Tibial nerve (tissue), 4 donors: Measurements from ENCODE around the gene CNIH4. TPM values are rescaled to one million over a fixed set of nuclear protein-coding genes. Genes with fewer than 3 reads are reported as not detected.
"Not testable (repeated sequence)": the region's sequence is repeated elsewhere in the genome, so short reads cannot be mapped to it uniquely, and the experiment has no call there.

ENCODE experiments used
- DNase-seq, 2 donors: peaks; one replicate each; pipeline ENCODE4 v3.0.0-alpha.2; 2019; ENCODE audit warnings: low spot score in 2 of 2
- H3K27ac ChIP-seq, 4 donors: fragments of 200-600 bp; sonication (generic) in 3 of 4; one replicate each; pipeline ENCODE4 v1.5.1; 2017 to 2019; ENCODE audit warnings: mild to moderate bottlenecking in 1 of 4
- H3K27me3 ChIP-seq, 2 donors: fragments of 200-600 bp; sonication (generic) in 1 of 2; one replicate each; pipeline versions ENCODE4 v1.5.1 to v1.6.0; 2017 to 2019
- H3K36me3 ChIP-seq, 3 donors: fragments of 200-600 bp; sonication (generic); one replicate each; pipeline ENCODE4 v1.5.1; 2018 to 2019
- H3K4me1 ChIP-seq, 4 donors: fragments of 200-600 bp; sonication (generic) in 3 of 4; one replicate each; pipeline ENCODE4 v1.5.1; 2017 to 2019
- H3K4me3 ChIP-seq, 4 donors: fragments of 200-600 bp; sonication (generic) in 3 of 4; one replicate each; pipeline ENCODE4 v1.5.1; 2017 to 2019; ENCODE audit warnings: mild to moderate bottlenecking in 1 of 4, moderate library complexity in 1 of 4
- H3K9me3 ChIP-seq, 4 donors: fragments of 200-600 bp; sonication (generic) in 3 of 4; one replicate each; pipeline ENCODE4 v1.5.1; 2017 to 2019
- EP300 ChIP-seq, 2 donors: sonication (generic); formaldehyde crosslinking; IDR thresholded peaks; one replicate each; pipeline ENCODE4 v1.6.1; 2017; ENCODE audit warnings: antibody characterized with exemption in 2 of 2, mild to moderate bottlenecking in 1 of 2
- POLR2A ChIP-seq, 2 donors: fragments of 450-650 bp; IDR thresholded peaks; one replicate each; pipeline ENCODE4 v1.6.1; 2017; ENCODE audit warnings: antibody characterized with exemption in 2 of 2, mild to moderate bottlenecking in 2 of 2, moderate library complexity in 2 of 2
- WGBS, 2 donors: methylation state at CpG; one replicate each; pipeline ENCODE4 v1.1.5; 2018; 5-methylcytosine and 5-hydroxymethylcytosine counted together
- total RNA-seq, 4 donors: library from RNA; depleted of rRNA; stranded (reverse); fragments of >200 nt; gene quantifications; one replicate each; pipeline ENCODE4 v1.1.0, GENCODE V29; 2016
- TF ChIP-seq, protein P1 (sequence below), 5 experiments: fragments of 200-600 bp in 3 of 5; fragments of 450-650 bp in 2 of 5; sonication (generic) in 3 of 5; IDR thresholded peaks; one replicate each; pipeline ENCODE4 v1.5.1; 2016 to 2019; ENCODE audit warnings: antibody characterized with exemption in 5 of 5, mild to moderate bottlenecking in 3 of 5, moderate library complexity in 2 of 5

Gene CNIH4
- total RNA-seq, 4 donors from 2014 or later = 20.8 to 65.1 (median 34.6) TPM

DNA sequence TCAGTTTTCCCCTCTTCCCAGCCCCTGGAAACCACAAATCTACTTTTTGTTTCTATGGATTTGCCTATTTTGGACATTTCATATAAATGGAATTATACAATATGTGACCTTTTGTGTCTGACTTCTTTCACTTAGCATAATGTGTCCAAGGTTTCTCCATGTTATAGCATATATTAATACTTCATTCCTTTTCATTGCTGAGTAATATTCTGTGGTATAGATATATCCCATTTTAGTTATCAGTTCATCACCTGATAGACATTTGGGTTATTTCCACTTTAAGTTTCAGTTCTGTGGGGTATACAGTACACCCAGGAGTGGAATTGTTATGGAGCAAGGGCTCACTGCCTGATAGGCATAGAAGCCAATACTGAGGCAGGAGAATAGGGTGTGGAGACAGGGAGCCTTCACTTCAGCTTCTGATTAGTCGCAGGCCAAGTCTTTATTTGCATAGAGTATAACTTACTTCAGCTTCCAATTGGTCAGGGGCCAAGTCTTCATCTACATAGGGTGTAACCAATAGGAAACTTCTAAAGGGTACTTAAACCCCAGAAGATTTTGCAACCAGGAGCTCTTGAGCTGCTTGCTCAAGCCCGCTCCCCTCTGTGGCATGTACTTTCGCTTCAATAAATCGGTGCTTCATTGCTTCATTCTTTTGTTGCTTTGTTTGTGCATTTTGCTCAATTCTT, 18.4 kb upstream of the CNIH4 start:
- Histone ChIP-seq H3K27me3 (peaks cover 0 to 14% of the 10 kb centered on the region in 2 donors), H3K36me3 (no peaks in the 10 kb centered on the region), H3K9me3 (peaks cover 0 to 8% (median 2%) of the 10 kb centered on the region in 4 donors), H3K4me1 (peaks cover 0 to 7% (median 0%) of the 10 kb centered on the region in 4 donors), H3K4me3 (no peak overlapping the region), H3K27ac (no peak overlapping the region)
- 93 to 94% methylated on average over 4 of the region's 4 CpGs for WGBS, 2 donors
- TF ChIP-seq POLR2A (IDR thresholded peaks at IDR 0.05) (no peak), EP300 (IDR thresholded peaks at IDR 0.05) (no peak)
- TF ChIP-seq, protein P1, sequence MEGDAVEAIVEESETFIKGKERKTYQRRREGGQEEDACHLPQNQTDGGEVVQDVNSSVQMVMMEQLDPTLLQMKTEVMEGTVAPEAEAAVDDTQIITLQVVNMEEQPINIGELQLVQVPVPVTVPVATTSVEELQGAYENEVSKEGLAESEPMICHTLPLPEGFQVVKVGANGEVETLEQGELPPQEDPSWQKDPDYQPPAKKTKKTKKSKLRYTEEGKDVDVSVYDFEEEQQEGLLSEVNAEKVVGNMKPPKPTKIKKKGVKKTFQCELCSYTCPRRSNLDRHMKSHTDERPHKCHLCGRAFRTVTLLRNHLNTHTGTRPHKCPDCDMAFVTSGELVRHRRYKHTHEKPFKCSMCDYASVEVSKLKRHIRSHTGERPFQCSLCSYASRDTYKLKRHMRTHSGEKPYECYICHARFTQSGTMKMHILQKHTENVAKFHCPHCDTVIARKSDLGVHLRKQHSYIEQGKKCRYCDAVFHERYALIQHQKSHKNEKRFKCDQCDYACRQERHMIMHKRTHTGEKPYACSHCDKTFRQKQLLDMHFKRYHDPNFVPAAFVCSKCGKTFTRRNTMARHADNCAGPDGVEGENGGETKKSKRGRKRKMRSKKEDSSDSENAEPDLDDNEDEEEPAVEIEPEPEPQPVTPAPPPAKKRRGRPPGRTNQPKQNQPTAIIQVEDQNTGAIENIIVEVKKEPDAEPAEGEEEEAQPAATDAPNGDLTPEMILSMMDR (IDR thresholded peaks at IDR 0.05) = no peak
- no peak for DNase-seq

DNA sequence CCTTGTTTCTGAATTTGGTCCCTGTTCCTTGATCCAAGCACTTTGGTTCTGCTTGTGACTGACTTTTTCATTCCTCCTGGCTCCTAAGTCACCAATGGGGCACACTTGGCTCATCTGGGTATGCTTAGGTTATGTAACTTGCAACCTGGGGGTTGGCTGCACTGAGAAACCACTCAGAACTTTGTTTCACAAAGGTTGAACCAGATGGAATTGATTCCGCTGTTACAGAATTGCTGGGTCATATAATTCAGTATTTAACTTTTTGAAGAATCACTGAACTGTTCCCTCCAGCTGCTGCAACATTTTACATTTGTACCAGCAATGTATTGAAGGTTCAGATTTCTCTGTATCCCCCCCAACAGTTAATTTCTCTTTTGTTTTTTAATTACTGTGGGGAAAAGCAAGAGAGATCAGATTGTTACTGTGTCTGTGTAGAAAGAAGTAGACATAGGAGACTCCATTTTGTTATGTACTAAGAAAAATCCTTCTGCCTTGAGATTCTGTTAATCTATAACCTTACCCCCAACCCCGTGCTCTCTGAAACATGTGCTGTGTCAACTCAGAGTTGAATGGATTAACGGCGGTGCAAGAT, 17.1 kb upstream of the CNIH4 start:
- Histone ChIP-seq H3K4me1 (peaks cover 0 to 7% (median 0%) of the 10 kb centered on the region in 4 donors), H3K36me3 (no peaks in the 10 kb centered on the region), H3K27ac (no peak overlapping the region), H3K27me3 (peaks cover 0 to 14% of the 10 kb centered on the region in 2 donors), H3K9me3 (peaks cover 0 to 21% (median 5%) of the 10 kb centered on the region in 4 donors), H3K4me3 (no peak overlapping the region)
- 31 to 48% methylated on average over 2 to 4 of the region's 4 CpGs for WGBS, 2 donors
- TF ChIP-seq, protein P1 (IDR thresholded peaks at IDR 0.05) = no peak
- TF ChIP-seq EP300 (IDR thresholded peaks at IDR 0.05) (no peak), POLR2A (IDR thresholded peaks at IDR 0.05) (no peak)
- no peak for DNase-seq

DNA sequence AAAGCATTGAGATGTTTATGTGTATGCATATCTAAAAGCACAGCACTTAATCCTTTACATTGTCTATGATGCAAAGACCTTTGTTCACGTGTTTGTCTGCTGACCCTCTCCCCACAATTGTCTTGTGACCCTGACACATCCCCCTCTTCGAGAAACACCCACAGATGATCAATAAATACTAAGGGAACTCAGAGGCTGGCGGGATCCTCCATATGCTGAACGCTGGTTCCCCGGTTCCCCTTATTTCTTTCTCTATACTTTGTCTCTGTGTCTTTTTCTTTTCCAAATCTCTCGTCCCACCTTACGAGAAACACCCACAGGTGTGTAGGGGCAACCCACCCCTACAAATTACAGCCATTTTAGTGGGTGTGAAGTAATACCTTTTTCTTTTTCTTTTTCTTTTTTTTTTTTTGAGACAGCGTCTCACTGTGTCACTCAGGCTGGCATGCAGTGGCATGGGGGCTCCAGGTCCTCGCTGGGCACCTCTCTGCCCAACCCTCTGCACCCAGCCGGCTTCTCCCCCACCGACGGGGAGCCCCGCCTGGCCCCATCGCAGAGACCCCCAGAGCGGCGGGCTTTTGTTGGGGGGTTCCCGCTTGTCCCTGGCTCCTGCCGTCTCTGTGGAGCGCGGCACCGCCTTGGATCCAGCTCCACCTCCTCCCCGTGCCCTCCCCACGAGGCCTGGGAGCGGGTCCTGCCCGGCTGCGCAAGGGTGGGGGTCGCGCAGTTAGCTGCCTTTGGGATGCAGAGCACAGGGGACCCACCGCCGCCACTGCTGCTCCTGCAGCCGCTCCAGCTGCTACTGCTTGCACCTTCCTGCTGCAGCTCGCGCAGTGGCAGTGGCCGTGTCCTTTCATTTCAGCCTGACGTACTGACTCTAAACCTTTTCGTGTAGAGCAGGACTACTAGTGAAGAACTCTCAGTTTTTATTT, 16.0 kb upstream of the CNIH4 start:
- 2 to 5% methylated on average over 33 to 34 of the region's 36 CpGs for WGBS, 2 donors
- H3K36me3 ChIP-seq, H3K27ac ChIP-seq, H3K4me1 ChIP-seq, DNase-seq: not testable (repeated sequence)
- Histone ChIP-seq H3K27me3 (peaks cover 0 to 14% of the 10 kb centered on the region in 2 donors), H3K9me3 (peaks cover 0 to 27% (median 5%) of the 10 kb centered on the region in 4 donors), H3K4me3 (peak overlapping the region in 3 of 4 donors; percentile 41 to 53 (median 45))

DNA sequence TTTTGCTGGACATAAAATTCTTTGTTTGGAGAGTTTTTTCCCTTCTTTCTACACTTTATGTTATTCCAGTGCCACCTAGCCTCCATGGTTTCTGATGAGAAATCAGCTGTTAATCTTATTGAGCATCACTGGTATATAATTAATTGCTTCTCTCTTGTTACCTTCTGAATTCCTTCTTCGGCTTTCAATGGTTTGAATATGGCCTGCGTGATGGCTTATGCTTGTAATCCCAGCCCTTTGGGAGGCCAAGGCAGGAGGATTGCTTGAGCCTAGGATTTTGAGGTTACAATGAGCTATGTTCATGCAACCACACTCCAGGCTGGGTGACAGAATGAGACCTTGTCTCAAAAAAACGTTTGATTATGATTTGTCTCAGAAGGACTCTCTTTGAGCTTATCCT, 13.0 kb upstream of the CNIH4 start:
- Histone ChIP-seq H3K4me1 (peaks cover 0 to 7% (median 0%) of the 10 kb centered on the region in 4 donors), H3K27me3 (peaks cover 0 to 14% of the 10 kb centered on the region in 2 donors), H3K9me3 (peaks cover 0 to 27% (median 5%) of the 10 kb centered on the region in 4 donors), H3K27ac (no peak overlapping the region), H3K4me3 (no peak overlapping the region), H3K36me3 (no peaks in the 10 kb centered on the region)
- no peak for DNase-seq
- WGBS, 2 donors = 42 to 56% methylated on average over 3 of the region's 3 CpGs
- TF ChIP-seq POLR2A (IDR thresholded peaks at IDR 0.05) = no peak
- no peak for TF ChIP-seq EP300 (IDR thresholded peaks at IDR 0.05)
- TF ChIP-seq, protein P1 (IDR thresholded peaks at IDR 0.05) = no peak

DNA sequence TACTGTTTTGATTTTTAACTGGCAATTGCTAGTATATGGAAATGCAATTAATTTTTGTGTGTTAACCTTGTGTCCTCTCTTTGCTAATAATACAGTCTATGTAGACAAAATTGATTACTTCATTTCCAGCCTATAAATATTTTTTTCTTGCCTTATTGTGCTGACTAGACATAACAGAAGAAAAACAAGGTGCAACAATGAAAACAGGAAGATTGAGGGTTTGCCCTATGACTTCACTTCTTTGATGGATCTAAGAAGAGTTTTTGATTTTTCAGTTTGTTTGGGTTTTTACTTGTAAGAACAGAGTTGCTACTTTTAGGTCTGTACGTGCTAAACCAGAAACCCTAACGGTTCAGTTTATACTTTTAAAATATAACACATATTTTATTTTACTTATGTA, 8.5 kb upstream of the CNIH4 start:
- Histone ChIP-seq H3K9me3 (peaks cover 0 to 21% (median 2%) of the 10 kb centered on the region in 4 donors), H3K36me3 (no peaks in the 10 kb centered on the region), H3K27ac (no peak overlapping the region), H3K27me3 (no peaks in the 10 kb centered on the region), H3K4me3 (no peak overlapping the region), H3K4me1 (no peaks in the 10 kb centered on the region)
- WGBS, 2 donors = 78 to 81% methylated on average over 2 of the region's 2 CpGs
- no peak for DNase-seq
- TF ChIP-seq, protein P1 (IDR thresholded peaks at IDR 0.05) = no peak

DNA sequence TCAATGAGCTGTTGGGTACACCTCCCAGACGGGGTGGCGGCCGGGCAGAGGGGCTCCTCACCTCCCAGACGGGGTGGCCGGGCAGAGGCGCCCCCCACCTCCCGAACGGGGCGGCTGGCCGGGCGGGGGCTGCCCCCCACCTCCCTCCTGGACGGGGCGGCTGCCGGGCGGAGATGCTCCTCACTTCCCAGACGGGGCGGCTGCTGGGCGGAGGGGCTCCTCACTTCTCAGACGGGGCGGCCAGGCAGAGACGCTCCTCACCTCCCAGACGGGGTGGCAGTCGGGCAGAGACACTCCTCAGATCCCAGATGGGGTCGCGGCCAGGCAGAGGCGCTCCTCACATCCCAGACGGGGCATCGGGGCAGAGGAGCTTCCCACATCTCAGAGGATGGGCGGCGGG, 7.0 kb upstream of the CNIH4 start:
- not testable (repeated sequence) for H3K27me3 ChIP-seq, H3K9me3 ChIP-seq, H3K4me3 ChIP-seq, H3K27ac ChIP-seq, H3K4me1 ChIP-seq, H3K36me3 ChIP-seq, DNase-seq
- WGBS, 2 donors = 92 to 94% methylated on average over 21 to 30 of the region's 30 CpGs

DNA sequence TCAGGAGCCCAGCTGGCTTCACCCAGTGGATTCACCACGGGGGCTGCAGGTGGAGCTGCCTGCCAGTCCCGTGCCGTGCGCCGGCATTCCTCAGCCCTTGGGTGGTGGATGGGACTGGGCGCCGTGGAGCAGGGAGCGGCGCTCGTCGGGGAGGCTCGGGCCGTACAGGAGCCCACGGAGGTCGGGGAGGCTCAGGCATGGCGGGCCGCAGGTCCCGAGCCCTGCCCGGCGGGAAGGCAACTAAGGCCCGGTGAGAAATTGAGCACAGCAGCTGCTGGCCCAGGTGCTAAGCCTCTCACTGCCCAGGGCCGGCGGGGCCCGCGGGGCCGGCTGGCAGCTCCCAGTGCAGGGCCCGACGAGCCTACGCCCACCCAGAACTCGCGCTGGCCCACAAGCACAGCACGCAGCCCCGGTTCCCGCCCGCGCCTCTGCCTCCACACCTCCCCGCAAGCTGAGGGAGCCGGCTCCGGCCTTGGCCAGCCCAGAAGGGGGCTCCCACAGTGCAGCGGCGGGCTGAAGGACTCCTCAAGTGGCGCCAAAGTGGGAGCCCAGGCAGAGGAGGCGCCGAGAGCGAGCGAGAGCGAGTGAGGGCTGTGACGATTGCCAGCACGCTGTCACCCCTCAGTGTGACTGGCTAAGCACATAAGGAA, 4.1 kb upstream of the CNIH4 start:
- H3K27ac ChIP-seq, H3K27me3 ChIP-seq, H3K9me3 ChIP-seq, H3K4me3 ChIP-seq, DNase-seq, H3K4me1 ChIP-seq, H3K36me3 ChIP-seq: not testable (repeated sequence)
- 93 to 97% methylated on average over 33 to 37 of the region's 49 CpGs for WGBS, 2 donors
